Activated CD8-positive, alpha-beta T cell treated with anti-CD3 and anti-CD28 coated beads for 36 hours (primary cell): ENCODE results near the gene HIVEP2. TPM values are rescaled to one million over a fixed set of nuclear protein-coding genes. Genes with fewer than 3 reads are reported as not detected.

Experiments used
- ATAC-seq: fragments of 200-7000 bp; cut with Tn5 transposase; one replicate; pipeline ENCODE4 v1.10.0; 2021; ENCODE audit warnings: mild to moderate bottlenecking, moderate library complexity
- CTCF ChIA-PET: fragments of 350-600 bp; sonication (Branson Sonifier 250); formaldehyde crosslinking; loops from one replicate; lab custom pipeline; 2021; ENCODE audit warnings: antibody characterized with exemption; lab: Charles Lee
- POLR2A ChIA-PET: fragments of 350-600 bp; sonication (Branson Sonifier 250); formaldehyde crosslinking; loops from one replicate; lab custom pipeline; 2021; ENCODE audit warnings: antibody characterized with exemption; lab: Charles Lee
- DNase-seq: peaks from one replicate; pipeline ENCODE4 v3.0.0-alpha.2; 2020
- H3K27ac Mint-ChIP-seq: one replicate; pipeline ENCODE4 v1.8.0; 2021; ENCODE audit warnings: mild to moderate bottlenecking, mixed read lengths
- H3K27me3 Mint-ChIP-seq: one replicate; pipeline ENCODE4 v1.8.0; 2021; ENCODE audit warnings: mixed read lengths
- H3K36me3 Mint-ChIP-seq: one replicate; pipeline ENCODE4 v1.8.0; 2021; ENCODE audit warnings: low read depth, mixed read lengths
- H3K4me1 Mint-ChIP-seq: one replicate; pipeline ENCODE4 v1.8.0; 2021; ENCODE audit warnings: low read depth, mixed read lengths
- H3K4me3 Mint-ChIP-seq: one replicate; pipeline ENCODE4 v1.8.0; 2021; ENCODE audit warnings: mild to moderate bottlenecking, moderate library complexity, mixed read lengths
- H3K9me3 Mint-ChIP-seq: one replicate; pipeline ENCODE4 v1.8.0; 2021; ENCODE audit warnings: mixed read lengths
- CTCF ChIP-seq: fragments of 200-600 bp; IDR thresholded peaks from one replicate; pipeline ENCODE4 v1.8.0; 2022; ENCODE audit warnings: antibody characterized with exemption, mild to moderate bottlenecking
- intact Hi-C: fragments of 100-400 bp; cut with micrococcal nuclease; formaldehyde crosslinking; loops from one replicate; pipeline ENCODE4 v1.10.0; 2022
- total RNA-seq, 2 experiments: library from RNA; stranded (reverse); gene quantifications; one replicate each; pipeline ENCODE4 v1.2.3, GENCODE V29; 2021

The HIVEP2 gene
- total RNA-seq, 2 experiments from 2014 or later: 31.8 to 38.1 TPM

- H3K36me3 Mint-ChIP-seq: peaks cover 39% of the 10 kb centered on the region
- TF ChIP-seq CTCF: no peak
- DNase-seq: no peak
- ChIA-PET CTCF (interaction anchor here (1.6 kb wide), 2 partner anchors 8 to 200 kb away, joined by 4 to 6 read pairs; no protein-coding TSS in a partner anchor), POLR2A (interaction anchor here (1.5 to 1.6 kb wide), 3 partner anchors 8 to 39 kb away, joined by 3 to 4 read pairs (median 4); no protein-coding TSS in a partner anchor)
- H3K27me3 Mint-ChIP-seq: no peaks in the 10 kb centered on the region
- H3K27ac Mint-ChIP-seq: peak overlapping the region; percentile 31
- peaks cover 2% of the 10 kb centered on the region for H3K9me3 Mint-ChIP-seq
- intact Hi-C loops: no loop called here
- H3K4me1 Mint-ChIP-seq: peaks cover 63% of the 10 kb centered on the region
- H3K4me3 Mint-ChIP-seq: no peak overlapping the region
- ATAC-seq: no peak
These were observed 52.5 kb downstream of the HIVEP2 start for GRCh38 chr6:142892254-142893021.

- peaks cover 2% of the 10 kb centered on the region for H3K9me3 Mint-ChIP-seq
- ChIA-PET POLR2A (interaction anchor here (0.6 to 1.5 kb wide), 2 partner anchors 9 to 141 kb away, joined by 3 to 4 read pairs; no protein-coding TSS in a partner anchor), CTCF (interaction anchor here (1.6 kb wide), 1 partner anchor 199 kb away, joined by 4 read pairs; no protein-coding TSS in a partner anchor)
- no peak overlapping the region for H3K4me3 Mint-ChIP-seq
- no peaks in the 10 kb centered on the region for H3K27me3 Mint-ChIP-seq
- H3K36me3 Mint-ChIP-seq: peaks cover 47% of the 10 kb centered on the region
- intact Hi-C loops: no loop called here
- peaks cover 73% of the 10 kb centered on the region for H3K4me1 Mint-ChIP-seq
- no peak for TF ChIP-seq CTCF
- peak overlapping the region; percentile 62 for H3K27ac Mint-ChIP-seq
- DNase-seq (no peak), ATAC-seq (no peak)
These were observed 53.5 kb downstream of the HIVEP2 start for GRCh38 chr6:142891454-142891853.

- Mint-ChIP-seq H3K9me3 (peaks cover 2% of the 10 kb centered on the region), H3K27ac (peak overlapping the region; percentile 100), H3K36me3 (peaks cover 40% of the 10 kb centered on the region), H3K27me3 (no peaks in the 10 kb centered on the region), H3K4me1 (peaks cover 82% of the 10 kb centered on the region), H3K4me3 (no peak overlapping the region)
- intact Hi-C loops: loop anchor here (5.0 kb wide), 1 partner anchor 39 kb away; no protein-coding TSS in a partner anchor
- TF ChIP-seq CTCF: no peak
- ATAC-seq (peak; percentile 21), DNase-seq (no peak)
- ChIA-PET POLR2A (no interaction called here), CTCF (no interaction called here)
These were observed 56.5 kb downstream of the HIVEP2 start for GRCh38 chr6:142888456-142888855.

- CTCF ChIA-PET: no interaction called here
- no peak for ATAC-seq
These were observed 57.5 kb downstream of the HIVEP2 start for GRCh38 chr6:142887517-142887916.

More at GRCh38 chr6:142887517-142887916, 57.5 kb downstream of the HIVEP2 start:
- no peak for DNase-seq
- H3K4me3 Mint-ChIP-seq: peak overlapping the region; percentile 52
- no peaks in the 10 kb centered on the region for H3K27me3 Mint-ChIP-seq
- intact Hi-C loops: loop anchor here (5.0 kb wide), 1 partner anchor 40 kb away; no protein-coding TSS in a partner anchor
- peak overlapping the region; percentile 100 for H3K27ac Mint-ChIP-seq
- POLR2A ChIA-PET: no interaction called here
- TF ChIP-seq CTCF: no peak
- H3K4me1 Mint-ChIP-seq: peaks cover 83% of the 10 kb centered on the region
- peaks cover 46% of the 10 kb centered on the region for H3K36me3 Mint-ChIP-seq
- H3K9me3 Mint-ChIP-seq: peaks cover 2% of the 10 kb centered on the region
